Measurements from ENCODE around the gene BRME1.

BRME1 gene

GRCh38 chr19:13905634-13906520 is at the start of gene BRME1, which contains the start of gene CC2D1A:
Gene BRME1, minus strand, starts transcription at chr19:13906117. Its CDS starts 1,225 bp downstream, at chr19:13904892.
Gene CC2D1A, plus strand, starts transcription at chr19:13906201. Its CDS starts 241 bp downstream, at chr19:13906442.
- Histone ChIP-seq H3K27ac (ENCODE audit: low read depth, low read length) (peak within 1 kb of the TSS; percentile 24; the same call in 1 of the 2 replicates), H3K9ac (ENCODE audit: low read length) (peak within 1 kb of the TSS; percentile 74), H3K9me3 (ENCODE audit: insufficient read depth, low read length) (no peaks in the 10 kb centered on the region), H3K79me2 (ENCODE audit: insufficient read depth, low read length) (peaks cover 4% of the 10 kb centered on the region), H2AFZ (ENCODE audit: low read depth, low read length, severe bottlenecking) (peak within 1 kb of the TSS; percentile 66), H3K9me2 (replicated peaks; ENCODE audit: insufficient read depth, low read length) (no peaks in the 10 kb centered on the region), H3K27me3 (ENCODE audit: low read length) (no peaks in the 10 kb centered on the region), H3K4me3 (ENCODE audit: insufficient read depth, low read length, poor library complexity, severe bottlenecking) (peak within 1 kb of the TSS; percentile 74), H3K36me3 (ENCODE audit: low read length) (no peaks in the 10 kb centered on the region), H3K4me2 (ENCODE audit: low read depth, low read length, poor library complexity, severe bottlenecking) (peak within 1 kb of the TSS; percentile 54), H3F3A (ENCODE audit: insufficient read depth) (0 out of 2 replicates have a peak, but pooled peaks cover 3% of the 10 kb centered on the region), H4K20me1 (ENCODE audit: low read depth, low read length) (no peaks in the 10 kb centered on the region)
- TF ChIP-seq CTCF (IDR thresholded peaks at IDR 0.05; ENCODE audit: insufficient read depth, low read length, poor library complexity, severe bottlenecking), result no peak
- TF ChIP-seq EZH2phosphoT487 (conservative IDR thresholded peaks at IDR 0.05; ENCODE audit: low read length), result no peak

GRCh38 chr19:13954185-13954584 is 48.3 kb upstream of the BRME1 start:
- no peak overlapping the region for H3K4me2 ChIP-seq (ENCODE audit: low read depth, low read length, poor library complexity, severe bottlenecking)
- no peak overlapping the region for H3K27ac ChIP-seq (ENCODE audit: low read depth, low read length)
- peaks cover 16% of the 10 kb centered on the region for H3K79me2 ChIP-seq (ENCODE audit: insufficient read depth, low read length)
- no peak overlapping the region for H2AFZ ChIP-seq (ENCODE audit: low read depth, low read length, severe bottlenecking)
- H3K9me3 ChIP-seq (ENCODE audit: insufficient read depth, low read length), result no peaks in the 10 kb centered on the region
- TF ChIP-seq CTCF (IDR thresholded peaks at IDR 0.05; ENCODE audit: insufficient read depth, low read length, poor library complexity, severe bottlenecking) (no peak), EZH2phosphoT487 (conservative IDR thresholded peaks at IDR 0.05; ENCODE audit: low read length) (no peak)
- H3K9ac ChIP-seq (ENCODE audit: low read length), result no peak overlapping the region
- H3F3A ChIP-seq (ENCODE audit: insufficient read depth), result no peaks in the 10 kb centered on the region
- H3K27me3 ChIP-seq (ENCODE audit: low read length), result no peaks in the 10 kb centered on the region
- no peaks in the 10 kb centered on the region; the same call in 1 of the 2 replicates for H4K20me1 ChIP-seq (ENCODE audit: low read depth, low read length)
- no peaks in the 10 kb centered on the region for H3K9me2 ChIP-seq (replicated peaks; ENCODE audit: insufficient read depth, low read length)
- no peak overlapping the region for H3K4me3 ChIP-seq (ENCODE audit: insufficient read depth, low read length, poor library complexity, severe bottlenecking)
- peaks cover 2% of the 10 kb centered on the region; the same call in 1 of the 2 replicates for H3K36me3 ChIP-seq (ENCODE audit: low read length)

- Histone ChIP-seq H2AFZ (ENCODE audit: low read depth, low read length, severe bottlenecking) (no peak overlapping the region), H3K4me3 (ENCODE audit: insufficient read depth, low read length, poor library complexity, severe bottlenecking) (peak overlapping the region; percentile 69), H4K20me1 (ENCODE audit: low read depth, low read length) (no peaks in the 10 kb centered on the region; the same call in 1 of the 2 replicates), H3K79me2 (ENCODE audit: insufficient read depth, low read length) (peaks cover 16% of the 10 kb centered on the region), H3K9me3 (ENCODE audit: insufficient read depth, low read length) (no peaks in the 10 kb centered on the region), H3K9ac (ENCODE audit: low read length) (peak overlapping the region; percentile 88), H3F3A (ENCODE audit: insufficient read depth) (no peaks in the 10 kb centered on the region), H3K27ac (ENCODE audit: low read depth, low read length) (0 out of 2 replicates have a peak overlapping the region, but pooled peaks have one; percentile 16), H3K4me2 (ENCODE audit: low read depth, low read length, poor library complexity, severe bottlenecking) (peak overlapping the region; percentile 95), H3K9me2 (replicated peaks; ENCODE audit: insufficient read depth, low read length) (no peaks in the 10 kb centered on the region), H3K27me3 (ENCODE audit: low read length) (no peaks in the 10 kb centered on the region), H3K36me3 (ENCODE audit: low read length) (peaks cover 2% of the 10 kb centered on the region; the same call in 1 of the 2 replicates)
- TF ChIP-seq EZH2phosphoT487 (conservative IDR thresholded peaks at IDR 0.05; ENCODE audit: low read length) (no peak), CTCF (IDR thresholded peaks at IDR 0.05; ENCODE audit: insufficient read depth, low read length, poor library complexity, severe bottlenecking) (no peak)
Measured at GRCh38 chr19:13952931-13953531, 47.1 kb upstream of the BRME1 start.
